Neural cell (in vitro differentiated cells): Measurements from ENCODE around the gene ZNF432. TPM values are rescaled to one million over a fixed set of nuclear protein-coding genes. Genes with fewer than 3 reads are reported as not detected.

Source experiments
- polyA plus RNA-seq: library from polyadenylated mRNA; depleted of rRNA; stranded (reverse); fragments of >200 nt; gene quantifications from 2 replicates; pipeline ENCODE4 v1.2.3, GENCODE V29; 2014

ZNF432 gene
- polyA plus RNA-seq, 1 donor from 2014 or later: 48.6 TPM

Other genes with a start within 250 kb of the ZNF432 start
- gene ZNF577, start 160.9 kb downstream of the ZNF432 start, polyA plus RNA-seq: 44.0 and 54.1 TPM in 2 replicates
- gene ZNF649, start 143.8 kb downstream of the ZNF432 start, polyA plus RNA-seq: 19.8 and 23.8 TPM in 2 replicates
- gene ZNF613, start 121.4 kb downstream of the ZNF432 start, polyA plus RNA-seq: 9.0 and 10.9 TPM in 2 replicates
- 7.9 and 14.8 TPM in 2 replicates for gene ZNF350, start 62.0 kb downstream of the ZNF432 start, polyA plus RNA-seq
- 13.6 and 16.3 TPM in 2 replicates for gene ZNF615, start 40.6 kb downstream of the ZNF432 start, polyA plus RNA-seq
- 15.8 and 17.8 TPM in 2 replicates for gene ZNF614, start 20.5 kb downstream of the ZNF432 start, polyA plus RNA-seq
- gene ZNF841, start 46.9 kb upstream of the ZNF432 start, polyA plus RNA-seq: 27.5 and 30.1 TPM in 2 replicates
- gene ZNF616, start 91.1 kb upstream of the ZNF432 start, polyA plus RNA-seq: 9.7 and 10.9 TPM in 2 replicates
- 13.2 and 24.5 TPM in 2 replicates for gene ZNF836, start 122.8 kb upstream of the ZNF432 start, polyA plus RNA-seq
- 394 and 458 TPM in 2 replicates for gene PPP2R1A, start 141.2 kb upstream of the ZNF432 start, polyA plus RNA-seq
- 21.8 and 24.2 TPM in 2 replicates for gene ZNF766, start 220.7 kb upstream of the ZNF432 start, polyA plus RNA-seq
- gene ZNF480, start 248.3 kb upstream of the ZNF432 start, polyA plus RNA-seq: 7.7 and 18.0 TPM in 2 replicates